Ovary (tissue), 3 donors: ENCODE results near the gene TCFL5.

ENCODE experiments used
- CTCF ChIP-seq, 3 donors: fragments of 450-650 bp in 2 of 3; fragments of 200-600 bp in 1 of 3; IDR thresholded peaks; one replicate each; pipeline versions ENCODE4 v1.5.1 to v1.8.0; 2016 to 2022; ENCODE audit warnings: antibody characterized with exemption in 3 of 3, mild to moderate bottlenecking in 1 of 3
- EP300 ChIP-seq: sonication (generic); formaldehyde crosslinking; IDR thresholded peaks from one replicate; pipeline ENCODE4 v1.6.1; 2017; ENCODE audit warnings: antibody characterized with exemption
- POLR2A ChIP-seq: fragments of 450-650 bp; IDR thresholded peaks from one replicate; pipeline ENCODE4 v1.6.1; 2017; ENCODE audit warnings: antibody characterized with exemption, mild to moderate bottlenecking, moderate library complexity
- donor health status: DM: no; HTN: no; CAD: no.

- TF ChIP-seq POLR2A = no peak
- TF ChIP-seq CTCF (IDR thresholded peaks at IDR 0.05) = no peak
- no peak for TF ChIP-seq EP300
Observed at GRCh38 chr20:62908971-62909791, 47.6 kb upstream of the TCFL5 start.
